HG03039 (cell line): Measurements from ENCODE around the gene SFXN4.

ENCODE experiments used
- ATAC-seq: cut with Tn5 transposase; IDR thresholded peaks from one replicate; pipeline ENCODE4 v1.9.1; 2021; ENCODE audit warnings: mild to moderate bottlenecking, moderate library complexity; ENCODE audit not compliant: unreplicated experiment

Gene SFXN4, protein sequence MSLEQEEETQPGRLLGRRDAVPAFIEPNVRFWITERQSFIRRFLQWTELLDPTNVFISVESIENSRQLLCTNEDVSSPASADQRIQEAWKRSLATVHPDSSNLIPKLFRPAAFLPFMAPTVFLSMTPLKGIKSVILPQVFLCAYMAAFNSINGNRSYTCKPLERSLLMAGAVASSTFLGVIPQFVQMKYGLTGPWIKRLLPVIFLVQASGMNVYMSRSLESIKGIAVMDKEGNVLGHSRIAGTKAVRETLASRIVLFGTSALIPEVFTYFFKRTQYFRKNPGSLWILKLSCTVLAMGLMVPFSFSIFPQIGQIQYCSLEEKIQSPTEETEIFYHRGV

DNA sequence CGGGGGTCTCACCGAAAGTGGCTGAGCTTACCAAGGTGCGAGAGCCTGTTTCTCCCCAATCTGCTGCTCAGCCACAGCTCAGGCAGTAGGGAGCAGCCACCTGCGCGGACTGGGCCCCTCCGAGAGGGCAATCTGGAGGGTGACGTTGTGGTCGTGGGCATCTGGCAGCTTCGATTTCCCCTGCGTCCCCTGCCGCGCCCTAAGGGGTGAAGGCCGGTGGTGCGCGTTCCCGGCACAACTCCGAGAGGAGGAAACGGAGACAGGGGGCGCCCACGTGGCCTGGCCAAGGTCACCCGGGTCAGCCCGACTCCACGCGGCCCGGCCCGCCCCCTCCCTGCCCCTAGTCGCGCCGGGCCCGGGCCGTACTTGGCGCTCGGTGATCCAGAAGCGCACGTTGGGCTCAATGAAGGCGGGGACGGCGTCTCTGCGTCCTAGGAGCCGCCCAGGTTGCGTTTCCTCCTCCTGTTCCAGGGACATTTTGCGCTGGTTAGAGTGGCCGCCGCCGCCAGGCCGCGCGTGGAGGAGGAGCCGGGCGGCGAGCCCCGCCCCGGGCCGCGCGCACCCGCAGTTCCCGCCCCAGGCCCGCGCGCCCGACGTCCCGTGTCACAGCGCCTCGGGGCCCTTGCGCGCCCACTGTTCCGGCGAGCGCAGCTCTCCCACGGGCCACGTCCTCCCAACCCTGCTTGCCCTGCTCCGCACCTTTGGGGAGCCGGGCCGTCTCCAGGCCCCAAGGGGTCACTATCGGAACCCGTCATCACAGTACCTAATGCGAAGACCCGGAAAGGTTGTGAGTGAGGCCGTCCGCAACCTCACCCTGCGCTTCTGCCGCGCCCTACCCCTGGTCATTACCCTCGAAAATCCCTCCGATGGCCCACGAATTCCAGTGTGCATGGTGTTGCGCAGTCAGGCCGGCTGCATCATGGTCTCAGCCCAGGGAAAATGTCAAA lies at the start of gene SFXN4:
Gene SFXN4, minus strand, starts transcription at position 544 of the 947 bp plus-strand sequence. Its CDS starts 67 bp downstream, at position 477.
- peak; percentile 87 for ATAC-seq

DNA sequence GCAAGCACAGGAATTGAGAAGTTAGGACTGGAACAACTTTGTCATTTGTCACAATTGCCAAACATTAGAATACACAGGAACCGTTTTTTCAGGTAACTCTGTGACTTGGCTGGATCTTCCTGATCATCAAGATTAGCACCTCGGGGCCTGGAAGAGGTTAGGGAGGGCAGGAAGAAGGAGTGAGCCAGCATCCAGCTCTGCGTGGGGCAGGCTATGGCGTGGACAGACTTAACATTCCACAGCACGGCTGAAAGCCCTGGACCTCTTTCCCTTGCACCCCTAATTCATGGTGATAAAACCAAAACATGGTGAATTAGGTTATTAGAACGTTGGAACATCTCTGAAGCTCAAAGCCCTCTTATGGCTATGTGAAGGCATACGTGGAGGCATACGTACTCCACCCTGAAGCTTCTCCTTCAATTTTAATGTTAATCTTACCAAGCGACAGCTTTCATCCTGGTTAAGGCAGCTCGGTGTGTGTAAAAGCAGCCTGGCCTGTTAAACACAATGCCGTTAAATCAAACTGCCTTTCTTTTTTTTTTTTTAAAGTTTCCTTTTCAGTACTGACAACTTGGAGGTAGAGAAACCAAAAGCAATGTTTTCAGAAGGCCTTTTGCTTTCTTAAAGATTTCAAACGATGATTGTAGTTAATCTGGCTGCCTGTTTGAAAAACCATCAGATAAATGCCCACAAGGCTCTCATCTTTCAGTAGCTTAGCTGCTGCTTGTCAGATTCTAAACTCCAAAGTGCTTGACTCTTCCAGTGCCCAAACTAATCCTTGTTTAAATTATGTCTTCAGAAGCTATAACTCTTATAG lies 46.3 kb upstream of the SFXN4 start:
- ATAC-seq = no peak

DNA sequence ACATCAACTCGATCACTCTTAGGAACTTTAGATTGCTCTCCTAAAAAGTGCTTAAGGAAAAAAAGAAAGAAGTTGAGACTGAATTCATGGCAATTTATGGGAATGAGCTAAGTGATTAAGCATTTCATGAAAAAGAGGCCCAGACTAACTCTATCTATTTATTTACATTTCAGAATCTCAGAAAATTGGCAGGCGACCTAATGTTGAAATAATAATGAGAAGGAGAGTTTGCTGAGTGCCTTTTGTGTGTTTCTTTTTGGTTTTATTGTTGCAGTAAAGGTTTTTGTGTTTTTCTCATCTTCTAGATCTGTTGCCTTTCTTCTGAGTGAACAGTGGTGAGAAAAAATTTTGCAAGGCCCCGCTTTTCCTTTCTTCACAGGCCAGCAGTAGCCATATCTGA lies 45.7 kb upstream of the SFXN4 start:
- no peak for ATAC-seq

DNA sequence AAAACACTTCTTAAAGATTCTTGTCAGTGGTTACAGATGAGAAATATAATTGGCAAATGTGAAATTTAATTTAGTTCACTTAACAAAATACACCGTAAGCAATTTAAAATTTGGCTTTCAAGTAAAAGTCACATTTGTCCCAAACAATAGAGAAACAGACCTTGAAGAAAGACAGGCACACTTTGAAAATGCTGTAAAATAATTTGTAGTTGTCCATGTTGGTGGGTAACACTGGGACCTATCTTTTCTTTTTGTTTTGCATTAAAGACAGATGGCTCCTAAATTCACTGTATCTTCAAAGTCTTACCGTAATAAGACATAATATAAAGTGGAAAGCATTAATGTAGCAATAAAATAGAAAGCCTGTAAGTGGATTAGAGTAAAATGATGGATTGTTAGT lies 45.1 kb upstream of the SFXN4 start:
- no peak for ATAC-seq

DNA sequence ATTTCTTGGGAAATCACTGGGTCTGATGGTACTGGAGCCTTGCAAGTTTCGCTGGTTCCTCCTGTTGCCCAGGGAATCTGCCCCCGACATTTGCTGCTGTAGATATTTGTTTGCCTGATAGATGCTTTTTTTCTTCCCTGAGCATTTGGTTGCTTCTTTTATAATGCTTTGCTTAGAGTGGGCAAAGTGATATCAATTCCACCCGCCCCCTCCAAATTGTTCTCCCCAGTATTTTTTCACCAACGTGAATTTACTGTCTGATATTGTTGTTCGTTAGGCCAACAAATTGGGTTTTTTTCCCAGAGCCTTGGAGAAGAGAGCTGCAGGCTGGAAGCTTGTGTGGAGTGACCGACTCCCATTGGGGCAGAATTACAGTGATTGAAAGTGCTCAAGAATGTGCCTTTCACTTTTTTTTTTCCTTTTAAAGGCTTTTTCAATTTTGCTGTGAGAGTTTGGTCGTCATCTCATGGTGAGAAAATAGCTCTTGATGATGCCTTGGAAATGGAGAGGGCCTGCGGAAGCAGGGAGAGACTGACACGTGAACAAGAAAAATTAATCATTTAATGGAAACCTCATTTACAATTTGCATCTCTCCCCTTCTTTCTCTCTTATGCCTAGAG lies 44.3 kb upstream of the SFXN4 start:
- ATAC-seq = no peak

DNA sequence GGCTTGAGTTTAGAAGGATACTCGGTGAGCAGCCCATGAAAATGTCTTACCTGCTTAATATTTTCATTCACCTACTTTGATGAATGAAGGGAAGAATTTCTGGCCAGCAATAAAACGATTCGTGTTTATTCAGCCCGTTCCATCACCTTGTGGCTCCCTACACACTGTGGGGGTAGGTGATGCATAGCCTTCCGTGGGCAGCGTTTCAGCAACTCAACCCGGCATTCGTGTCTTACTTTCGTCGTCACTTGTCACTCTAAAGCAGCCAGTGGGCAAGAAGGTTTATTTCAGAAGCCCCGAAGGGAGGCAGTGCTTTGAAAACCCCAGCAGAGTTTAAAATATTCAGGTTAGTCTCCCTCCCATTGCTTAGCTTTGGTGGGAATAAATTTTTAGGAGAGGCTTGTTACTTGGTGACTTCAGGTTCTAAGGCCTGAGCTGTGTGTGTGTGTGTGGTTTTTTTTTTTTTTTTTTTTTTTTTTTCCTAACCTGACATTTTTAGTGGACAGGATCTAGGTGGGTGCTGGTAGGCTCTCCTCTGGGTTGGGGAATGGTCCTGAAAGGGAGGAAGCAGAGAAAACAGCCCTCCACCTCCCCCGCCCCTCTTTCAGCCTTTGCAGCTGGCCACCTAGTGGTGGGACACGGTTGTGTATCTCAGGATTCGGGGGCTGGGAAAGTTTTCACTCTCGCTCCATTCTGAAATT lies 43.7 kb upstream of the SFXN4 start:
- no peak for ATAC-seq

DNA sequence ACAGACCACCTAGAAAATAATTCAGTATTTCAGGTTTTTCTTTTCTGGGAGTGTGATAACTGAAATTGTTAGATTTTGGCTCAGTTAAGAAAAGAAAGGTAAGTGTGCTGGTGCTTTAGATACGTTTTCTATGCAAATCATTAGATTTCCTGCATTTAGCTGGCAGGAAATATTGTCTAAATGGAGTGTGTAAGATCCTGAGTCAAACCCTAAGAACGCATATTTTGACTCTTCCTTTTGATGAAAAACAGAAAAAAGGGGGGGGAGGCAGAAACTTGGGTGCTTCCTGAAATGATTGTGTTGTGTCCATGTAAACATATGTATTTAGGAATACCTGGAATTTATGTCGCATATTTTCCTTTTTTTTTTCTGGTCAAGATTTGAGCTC lies 43.0 kb upstream of the SFXN4 start:
- ATAC-seq = no peak

DNA sequence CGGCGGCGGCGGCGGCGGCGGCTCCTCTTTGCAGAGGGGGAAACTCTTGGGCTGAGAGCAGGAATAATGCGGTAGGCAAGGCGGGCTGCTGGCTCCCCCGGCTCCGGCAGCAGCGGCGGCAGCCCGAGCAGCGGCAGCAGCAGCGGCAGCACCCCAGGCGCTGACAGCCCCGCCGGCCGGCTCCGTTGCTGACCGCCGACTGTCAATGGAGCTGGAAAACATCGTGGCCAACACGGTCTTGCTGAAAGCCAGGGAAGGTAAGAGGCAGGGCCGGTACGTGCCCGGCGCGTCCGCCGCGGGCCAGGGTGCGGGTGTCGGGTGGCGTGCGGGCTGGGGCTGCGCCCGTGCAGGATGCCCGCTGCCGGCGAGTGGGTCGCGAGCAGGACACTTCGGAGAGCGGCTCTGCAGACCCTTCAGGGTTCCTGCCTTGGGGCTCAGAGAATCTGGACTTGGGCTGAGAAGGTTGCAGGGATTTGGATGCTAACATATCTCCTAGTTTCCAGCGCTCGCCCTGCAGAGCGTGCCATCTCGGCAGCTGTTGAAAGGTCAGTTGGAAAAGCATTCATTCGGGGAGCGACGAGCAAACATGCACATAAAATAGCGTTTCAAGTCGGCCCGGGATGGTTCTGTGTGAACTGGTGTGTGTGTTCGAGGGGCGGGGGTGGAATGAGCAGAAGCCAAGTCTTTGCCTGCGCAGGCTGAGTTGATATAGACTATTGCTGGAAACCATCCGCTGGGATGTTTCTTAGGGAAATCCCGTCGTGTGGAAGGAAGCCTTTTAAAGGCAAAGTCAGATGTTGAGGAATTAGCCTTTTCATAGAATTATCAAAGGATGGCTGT lies 42.4 kb upstream of the SFXN4 start:
- ATAC-seq = peak; percentile 7

DNA sequence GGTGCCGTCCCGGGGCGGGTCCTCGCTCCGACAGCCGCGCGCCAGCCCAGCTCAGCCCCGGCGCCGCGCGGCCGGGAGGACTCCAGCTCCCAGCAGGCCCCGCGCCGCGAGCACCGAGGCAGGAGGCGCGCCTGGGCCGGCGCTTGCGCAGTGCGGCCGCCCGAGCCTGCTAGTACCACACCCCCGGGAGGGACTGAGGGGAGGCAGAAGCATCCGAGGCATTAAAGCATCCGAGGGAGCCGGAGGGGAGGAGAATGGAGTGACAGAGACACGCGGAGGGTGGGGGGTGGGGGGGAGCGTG lies 41.8 kb upstream of the SFXN4 start, which contains the start of gene GRK5:
Gene GRK5, plus strand, starts transcription at position 206 of the 301 bp plus-strand sequence. CDS start 347 bp downstream, outside the sequence.
- peak; percentile 72 for ATAC-seq

DNA sequence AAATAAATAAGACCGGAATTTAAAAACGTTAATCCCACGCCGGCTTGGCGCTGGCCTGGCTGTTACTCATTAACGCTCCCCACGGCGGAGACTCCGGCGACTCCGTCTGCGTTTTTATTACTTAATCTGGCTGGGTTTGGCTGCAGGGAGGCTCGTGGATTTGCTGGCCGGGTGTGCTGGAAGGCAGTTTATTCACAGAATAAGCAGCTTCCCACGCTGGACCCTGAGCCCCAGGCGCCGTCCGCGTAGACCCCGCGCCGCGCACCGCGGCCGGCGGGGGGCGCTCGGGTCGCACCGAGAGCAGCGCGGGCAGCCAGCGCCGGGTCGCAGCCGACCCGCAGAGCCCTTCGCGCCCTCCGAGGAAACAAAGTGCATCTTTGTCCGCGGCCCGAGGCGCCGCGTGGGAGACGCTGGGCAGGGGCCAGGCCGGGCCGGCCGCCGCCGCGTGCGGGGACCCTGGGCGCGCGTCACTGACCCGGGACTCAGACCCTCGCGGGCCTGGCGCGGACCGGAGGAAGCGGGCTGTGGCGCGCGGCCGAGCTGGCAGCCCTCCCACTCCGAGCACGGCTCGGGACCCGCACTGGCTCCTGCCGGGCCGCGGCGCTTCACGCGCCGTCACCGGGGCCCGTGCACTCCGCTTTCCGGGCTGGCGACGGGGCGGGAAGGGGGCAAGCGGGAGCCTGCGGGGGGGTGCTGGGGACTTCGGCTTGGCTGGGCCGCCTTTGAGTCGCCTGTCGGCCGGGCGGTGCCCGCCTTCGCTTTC lies 41.3 kb upstream of the SFXN4 start:
- ATAC-seq = peak; percentile 43

DNA sequence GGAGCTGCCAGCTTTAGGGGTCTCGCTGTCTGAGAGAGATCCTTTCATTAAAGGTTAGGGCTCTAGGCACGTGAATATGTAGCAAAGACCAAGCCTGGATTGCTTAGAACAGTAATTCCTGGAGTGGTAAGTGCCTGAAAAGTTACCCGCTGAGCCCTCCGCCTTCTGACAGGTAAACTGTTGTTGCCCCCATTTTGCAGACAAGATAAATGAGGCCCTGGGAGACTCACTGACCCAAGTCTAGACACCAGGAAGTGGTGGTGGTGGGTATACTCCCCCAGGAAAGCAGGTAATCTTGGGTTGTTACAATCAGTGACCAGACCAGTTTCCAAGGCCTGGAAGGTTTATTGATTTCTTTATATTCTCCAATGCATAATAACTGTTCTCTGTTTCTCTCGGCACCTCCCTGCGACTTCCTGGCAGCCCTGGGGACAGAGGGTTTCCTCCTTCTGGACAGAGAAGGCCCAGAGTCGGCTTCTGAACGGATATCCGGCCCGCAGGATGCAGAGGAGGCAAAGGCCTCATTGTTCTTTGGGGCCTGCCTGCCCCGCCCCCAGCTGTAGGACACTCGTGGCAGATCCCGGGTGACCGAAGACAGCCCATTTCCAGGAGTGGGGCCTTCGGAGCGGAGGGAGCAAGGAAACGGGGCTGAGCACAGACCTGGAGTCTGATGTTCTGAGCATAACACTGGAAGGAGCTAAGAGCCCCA lies 40.5 kb upstream of the SFXN4 start:
- ATAC-seq = no peak

DNA sequence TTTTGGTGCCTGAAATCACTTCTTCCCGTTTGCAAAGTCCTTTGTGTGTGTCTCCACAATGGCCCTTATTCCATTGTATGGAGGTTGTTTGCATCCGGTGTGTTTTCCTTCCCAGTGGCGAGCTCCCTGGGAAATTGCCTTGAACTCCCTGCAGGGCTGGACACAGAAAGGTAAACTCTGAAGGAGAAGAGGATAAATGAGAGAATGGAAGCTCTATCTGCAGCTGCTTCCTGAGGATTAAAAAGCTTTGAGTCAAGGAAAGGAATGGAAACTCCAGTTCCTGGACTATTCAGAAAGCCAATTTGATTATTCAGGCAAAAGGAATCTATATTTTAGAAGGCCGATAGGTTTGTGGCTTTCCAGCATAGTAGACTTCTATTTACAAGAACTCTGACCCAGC lies 37.5 kb upstream of the SFXN4 start:
- ATAC-seq = no peak

DNA sequence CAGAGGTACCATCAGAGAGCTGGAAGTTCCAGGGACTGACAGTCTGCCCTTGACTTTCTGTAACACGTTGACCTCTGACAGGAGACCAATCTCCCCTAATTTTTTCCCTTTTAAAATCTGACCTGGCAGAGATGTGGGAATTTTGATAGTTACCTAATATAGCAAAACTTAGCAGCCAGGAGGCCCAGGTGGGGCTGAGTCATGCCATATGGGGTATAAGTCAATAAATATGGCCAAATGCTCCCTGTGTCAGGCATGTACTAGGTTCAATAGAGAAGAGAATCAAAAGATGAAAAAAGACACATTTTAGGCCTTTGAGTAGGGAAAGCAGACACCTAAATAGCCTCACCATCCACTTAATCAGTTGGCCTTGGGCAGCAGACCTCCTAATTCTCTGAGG lies 35.7 kb upstream of the SFXN4 start:
- no peak for ATAC-seq

DNA sequence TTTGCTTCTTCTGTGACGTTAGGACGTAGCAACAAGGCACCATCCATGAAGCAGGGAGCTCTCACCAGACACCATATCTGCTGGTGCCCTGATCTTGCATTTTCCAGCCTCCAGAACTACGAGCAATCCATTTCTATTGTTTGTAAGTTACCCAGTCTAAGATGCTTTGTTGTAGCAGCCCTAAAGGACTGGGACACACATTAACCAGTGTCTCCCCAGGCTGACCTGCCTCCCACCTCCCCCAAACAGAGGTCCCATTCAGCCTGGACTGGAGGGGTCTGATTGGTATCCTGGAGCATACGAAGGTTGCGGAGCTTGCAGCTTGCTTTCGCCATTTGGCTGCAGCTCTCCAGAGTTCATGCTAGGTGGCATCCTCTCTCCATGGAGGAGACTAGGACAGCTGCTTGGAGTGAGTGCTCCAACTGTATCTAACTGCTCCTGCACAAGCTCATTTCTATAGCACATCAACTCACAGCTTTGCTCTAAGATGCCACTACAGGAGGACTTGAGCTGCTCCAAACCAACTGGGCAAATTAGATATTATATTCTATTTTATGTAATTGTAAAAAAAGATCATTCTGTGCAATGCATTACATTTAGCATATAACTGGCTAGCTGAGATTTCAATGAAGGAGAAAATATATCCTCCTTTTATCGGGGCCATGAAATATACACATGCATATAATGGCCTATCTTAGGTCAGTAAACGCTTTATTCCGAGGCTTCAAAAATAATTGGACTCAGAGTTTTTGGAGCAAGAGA lies 33.9 kb upstream of the SFXN4 start:
- ATAC-seq = no peak

DNA sequence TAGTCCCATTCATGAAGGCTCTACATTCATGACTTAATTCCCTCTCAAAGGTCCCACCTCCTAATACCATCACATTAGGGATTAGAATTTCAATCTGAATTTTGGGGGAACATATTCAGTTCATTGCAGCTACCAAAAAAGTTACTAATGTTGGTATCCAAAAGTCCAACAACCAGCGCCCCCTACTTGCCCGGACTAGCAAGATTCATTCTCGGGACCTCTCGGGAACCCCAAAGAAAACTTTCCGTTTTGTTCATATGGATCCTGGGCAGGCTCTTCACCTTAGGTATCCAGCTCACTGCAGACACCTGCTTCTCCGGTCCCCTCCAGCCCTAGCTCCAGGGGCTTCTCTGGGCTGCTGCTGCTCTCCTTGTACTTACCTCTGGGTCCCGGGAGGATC lies 32.9 kb upstream of the SFXN4 start:
- ATAC-seq = no peak

DNA sequence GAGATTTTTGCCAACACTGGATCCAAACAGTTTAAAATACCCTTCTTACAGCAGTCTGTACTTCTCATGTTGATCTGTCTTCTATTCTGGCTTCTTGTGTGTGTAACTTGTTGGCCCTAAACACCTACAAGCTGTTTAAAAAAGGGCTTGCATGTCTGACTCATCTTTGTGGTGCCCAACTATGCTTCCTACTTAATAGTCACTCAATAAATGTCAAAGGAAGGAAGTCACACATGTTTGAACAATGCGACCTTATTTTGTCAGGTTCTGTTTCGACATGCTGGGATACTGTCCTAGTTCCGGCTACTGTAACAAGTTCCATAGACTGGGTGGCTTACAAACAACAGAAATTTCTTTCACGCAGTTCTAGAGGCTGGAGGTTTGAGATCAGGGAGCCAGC lies 32.4 kb upstream of the SFXN4 start:
- no peak for ATAC-seq

DNA sequence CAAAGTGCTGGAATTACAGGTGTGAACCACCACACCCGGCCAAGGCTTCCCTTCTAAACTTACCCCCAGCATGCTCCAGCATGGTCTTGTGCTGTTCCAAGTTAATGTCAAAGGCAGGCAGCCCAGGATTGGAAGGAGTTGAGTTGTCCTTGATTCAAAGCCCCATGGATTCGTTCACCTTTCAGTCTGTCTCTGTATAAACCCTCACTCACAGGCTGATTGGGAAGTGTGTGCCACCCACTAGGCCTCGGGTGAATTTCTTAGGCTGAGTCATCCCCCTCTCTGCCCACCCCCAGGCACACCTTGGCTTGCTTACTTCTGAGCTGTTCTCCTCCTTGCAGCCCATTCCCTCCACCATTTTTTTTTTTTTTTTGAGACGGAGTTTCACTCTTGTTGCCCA lies 26.4 kb upstream of the SFXN4 start:
- ATAC-seq = no peak
